PFSK-1 (cell line): ENCODE results near the gene NKX2-8.

Experiments
- FOXP2 ChIP-seq: optimal IDR thresholded peaks from 2 replicates; pipeline ENCODE3; 2011; ENCODE audit warnings: borderline replicate concordance, control low read depth, inconsistent platforms; ENCODE audit not compliant: insufficient read depth; ENCODE audit errors: extremely low read length, extremely low read depth
- POLR2AphosphoS5 ChIP-seq: IDR thresholded peaks from 2 replicates; pipeline ENCODE4 v1.6.1; 2012; ENCODE audit warnings: low read depth, mild to moderate bottlenecking, control low read depth, low read length, moderate library complexity
- SIN3A ChIP-seq: IDR thresholded peaks from 2 replicates; pipeline ENCODE4 v1.6.1; 2012; ENCODE audit warnings: mild to moderate bottlenecking, low read length, moderate library complexity, borderline replicate concordance; ENCODE audit not compliant: insufficient read depth
- TAF1 ChIP-seq: IDR thresholded peaks from 2 replicates; pipeline ENCODE4 v1.6.1; 2012; ENCODE audit warnings: low read length, control low read depth, borderline replicate concordance; ENCODE audit not compliant: insufficient read depth
- TF ChIP-seq, protein P1 (sequence below), 2 experiments: IDR thresholded peaks; 2 replicates each; pipeline versions ENCODE4 v1.6.1 to v1.8.0; 2011 to 2012; ENCODE audit warnings: low read depth in 2 of 2, low read length in 2 of 2, control low read depth in 1 of 2, inconsistent platforms in 1 of 2, mild to moderate bottlenecking in 1 of 2, moderate library complexity in 1 of 2; ENCODE audit not compliant: insufficient read depth in 1 of 2

DNA sequence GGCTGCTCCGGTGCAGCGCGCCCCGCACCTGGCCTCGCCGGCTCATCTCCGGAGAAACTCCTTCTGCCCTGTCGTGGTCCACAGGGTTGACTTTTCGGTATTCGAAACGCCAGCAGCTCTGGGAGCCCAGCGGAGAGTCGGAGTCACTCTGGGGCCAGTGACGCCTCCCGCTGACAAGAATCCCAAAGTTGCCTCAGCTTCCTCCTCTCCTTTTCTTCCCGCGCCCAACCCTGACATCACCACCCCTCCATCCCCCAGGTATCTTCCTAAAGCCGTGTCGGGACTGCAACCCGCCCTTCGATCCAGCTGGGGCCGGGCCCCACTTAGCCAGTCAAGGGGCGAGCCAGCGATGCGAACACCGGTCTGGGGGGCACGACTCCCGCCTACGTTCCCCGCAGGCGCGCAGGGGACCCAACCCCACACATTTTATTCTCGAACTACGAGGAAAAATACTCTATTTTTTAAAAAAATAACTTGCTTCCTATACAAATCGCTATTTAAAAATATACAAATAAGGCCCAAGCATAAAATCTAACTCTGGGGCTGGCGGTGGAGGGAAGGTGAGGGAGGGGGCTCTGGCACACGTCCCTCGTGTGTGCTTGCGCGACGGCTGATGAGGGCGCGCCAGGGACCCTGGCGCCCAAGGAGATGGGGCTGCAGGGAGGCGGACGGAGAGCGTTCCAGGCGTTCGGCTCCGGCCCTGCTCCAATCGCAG lies 2.1 kb downstream of the NKX2-8 start:
- no peak for TF ChIP-seq POLR2AphosphoS5
- TF ChIP-seq, protein P1, sequence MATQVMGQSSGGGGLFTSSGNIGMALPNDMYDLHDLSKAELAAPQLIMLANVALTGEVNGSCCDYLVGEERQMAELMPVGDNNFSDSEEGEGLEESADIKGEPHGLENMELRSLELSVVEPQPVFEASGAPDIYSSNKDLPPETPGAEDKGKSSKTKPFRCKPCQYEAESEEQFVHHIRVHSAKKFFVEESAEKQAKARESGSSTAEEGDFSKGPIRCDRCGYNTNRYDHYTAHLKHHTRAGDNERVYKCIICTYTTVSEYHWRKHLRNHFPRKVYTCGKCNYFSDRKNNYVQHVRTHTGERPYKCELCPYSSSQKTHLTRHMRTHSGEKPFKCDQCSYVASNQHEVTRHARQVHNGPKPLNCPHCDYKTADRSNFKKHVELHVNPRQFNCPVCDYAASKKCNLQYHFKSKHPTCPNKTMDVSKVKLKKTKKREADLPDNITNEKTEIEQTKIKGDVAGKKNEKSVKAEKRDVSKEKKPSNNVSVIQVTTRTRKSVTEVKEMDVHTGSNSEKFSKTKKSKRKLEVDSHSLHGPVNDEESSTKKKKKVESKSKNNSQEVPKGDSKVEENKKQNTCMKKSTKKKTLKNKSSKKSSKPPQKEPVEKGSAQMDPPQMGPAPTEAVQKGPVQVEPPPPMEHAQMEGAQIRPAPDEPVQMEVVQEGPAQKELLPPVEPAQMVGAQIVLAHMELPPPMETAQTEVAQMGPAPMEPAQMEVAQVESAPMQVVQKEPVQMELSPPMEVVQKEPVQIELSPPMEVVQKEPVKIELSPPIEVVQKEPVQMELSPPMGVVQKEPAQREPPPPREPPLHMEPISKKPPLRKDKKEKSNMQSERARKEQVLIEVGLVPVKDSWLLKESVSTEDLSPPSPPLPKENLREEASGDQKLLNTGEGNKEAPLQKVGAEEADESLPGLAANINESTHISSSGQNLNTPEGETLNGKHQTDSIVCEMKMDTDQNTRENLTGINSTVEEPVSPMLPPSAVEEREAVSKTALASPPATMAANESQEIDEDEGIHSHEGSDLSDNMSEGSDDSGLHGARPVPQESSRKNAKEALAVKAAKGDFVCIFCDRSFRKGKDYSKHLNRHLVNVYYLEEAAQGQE (IDR thresholded peaks at IDR 0.05; ENCODE audit: insufficient read depth in 1 of 2, low read depth in 2 of 2, low read length in 2 of 2), result no peak
- no peak for TF ChIP-seq SIN3A
- no peak for TF ChIP-seq TAF1
- TF ChIP-seq FOXP2, result no peak
